DND-41 (cell line): ENCODE results near the gene B3GALNT2.
"Not testable (repeated sequence)": the region's sequence is repeated elsewhere in the genome, so short reads cannot be mapped to it uniquely, and the experiment has no call there.

Source experiments
- ATAC-seq: fragments of 200-7000 bp; cut with Tn5 transposase; 3 replicates; pipeline ENCODE4 v1.9.1; 2021; ENCODE audit warnings: low read depth; ENCODE audit not compliant: insufficient read depth
- DNase-seq: peaks from one replicate; pipeline ENCODE4 v3.0.0-alpha.2; 2020
- H2AFZ ChIP-seq: 2 replicates; pipeline ENCODE4 v1.6.0; 2012; ENCODE audit warnings: low read depth, low read length
- H3K27ac ChIP-seq: 2 replicates; pipeline ENCODE4 v1.5.1; 2012; ENCODE audit warnings: low read length, inconsistent platforms
- H3K27me3 ChIP-seq: fragments of 200-600 bp; sonication (generic); 2 replicates; pipeline ENCODE4 v1.6.0; 2012; ENCODE audit warnings: low read length, mild to moderate bottlenecking, inconsistent platforms; ENCODE audit not compliant: insufficient read depth, poor library complexity
- H3K36me3 ChIP-seq: 2 replicates; pipeline ENCODE4 v1.5.1; 2012; ENCODE audit warnings: low read length, inconsistent platforms; ENCODE audit not compliant: insufficient read depth
- H3K4me1 ChIP-seq: 2 replicates; pipeline ENCODE4 v1.5.1; 2012; ENCODE audit warnings: mild to moderate bottlenecking, low read length; ENCODE audit not compliant: insufficient read depth
- H3K4me2 ChIP-seq: 2 replicates; pipeline ENCODE4 v1.6.0; 2012; ENCODE audit warnings: mild to moderate bottlenecking, moderate library complexity, low read length, inconsistent platforms; ENCODE audit not compliant: insufficient read depth
- H3K4me3 ChIP-seq, 2 experiments: fragments of 200-600 bp in 1 of 2; shearing (Covaris generic) in 1 of 2; 2 replicates each; pipeline ENCODE4 v1.5.1; 2012 to 2016; ENCODE audit warnings: inconsistent platforms in 2 of 2, low read length in 2 of 2, mild to moderate bottlenecking in 2 of 2, low read depth in 1 of 2, moderate library complexity in 1 of 2
- H3K79me2 ChIP-seq: 2 replicates; pipeline ENCODE4 v1.6.0; 2012; ENCODE audit warnings: low read length, inconsistent platforms; ENCODE audit not compliant: insufficient read depth
- H3K9ac ChIP-seq: 2 replicates; pipeline ENCODE4 v1.6.0; 2012; ENCODE audit warnings: low read depth, mild to moderate bottlenecking, inconsistent platforms, low read length, moderate library complexity
- H3K9me3 ChIP-seq: 2 replicates; pipeline ENCODE4 v1.5.1; 2012; ENCODE audit warnings: low read length, moderate library complexity, mild to moderate bottlenecking, inconsistent platforms; ENCODE audit not compliant: insufficient read depth, severe bottlenecking
- H4K20me1 ChIP-seq: 2 replicates; pipeline ENCODE4 v1.6.0; 2012; ENCODE audit warnings: low read length; ENCODE audit not compliant: insufficient read depth
- EZH2 ChIP-seq: IDR thresholded peaks from 3 replicates; pipeline ENCODE4 v1.6.1; 2012; ENCODE audit warnings: borderline replicate concordance, low read depth, mild to moderate bottlenecking, moderate library complexity, low read length, inconsistent platforms; ENCODE audit not compliant: severe bottlenecking
- TF ChIP-seq, protein P1 (sequence below): IDR thresholded peaks from 2 replicates; pipeline ENCODE4 v1.5.1; 2012; ENCODE audit warnings: borderline replicate concordance, low read length, moderate library complexity, mild to moderate bottlenecking; ENCODE audit not compliant: poor library complexity, severe bottlenecking; ENCODE audit errors: extremely low read depth

The B3GALNT2 gene

DNA sequence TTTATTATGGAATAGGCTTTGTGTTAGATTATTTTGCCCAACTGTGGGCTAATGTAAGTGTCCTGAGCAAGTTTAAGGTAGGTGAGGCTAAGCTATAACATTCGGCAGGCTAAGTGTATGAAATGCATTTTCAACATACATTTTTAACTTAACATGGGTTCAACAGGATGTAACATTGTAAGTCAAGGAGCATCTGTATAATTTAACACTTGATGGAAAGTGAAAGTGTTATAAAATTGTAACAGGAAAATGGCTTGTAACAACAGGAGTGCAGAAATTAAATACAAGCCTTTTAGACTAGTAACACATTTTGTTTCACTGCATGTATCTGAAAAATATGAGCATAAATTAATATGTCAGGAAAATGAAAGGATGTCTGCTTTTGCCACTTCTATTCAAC, 42.3 kb downstream of the B3GALNT2 start:
- Histone ChIP-seq H3K27ac (peak overlapping the region; percentile 50), H3K4me3 (no peak overlapping the region), H3K4me1 (peaks cover 3% of the 10 kb centered on the region; the same call in 1 of the 2 replicates), H4K20me1 (no peaks in the 10 kb centered on the region), H3K4me2 (no peak overlapping the region), H3K9ac (no peak overlapping the region), H3K79me2 (no peaks in the 10 kb centered on the region), H3K9me3 (no peaks in the 10 kb centered on the region), H3K36me3 (peaks cover 18% of the 10 kb centered on the region; the same call in 1 of the 2 replicates), H2AFZ (no peak overlapping the region), H3K27me3 (no peaks in the 10 kb centered on the region)
- DNase-seq (no peak), ATAC-seq (peak; percentile 58; the same call in 1 of the 3 replicates)
- TF ChIP-seq, protein P1, sequence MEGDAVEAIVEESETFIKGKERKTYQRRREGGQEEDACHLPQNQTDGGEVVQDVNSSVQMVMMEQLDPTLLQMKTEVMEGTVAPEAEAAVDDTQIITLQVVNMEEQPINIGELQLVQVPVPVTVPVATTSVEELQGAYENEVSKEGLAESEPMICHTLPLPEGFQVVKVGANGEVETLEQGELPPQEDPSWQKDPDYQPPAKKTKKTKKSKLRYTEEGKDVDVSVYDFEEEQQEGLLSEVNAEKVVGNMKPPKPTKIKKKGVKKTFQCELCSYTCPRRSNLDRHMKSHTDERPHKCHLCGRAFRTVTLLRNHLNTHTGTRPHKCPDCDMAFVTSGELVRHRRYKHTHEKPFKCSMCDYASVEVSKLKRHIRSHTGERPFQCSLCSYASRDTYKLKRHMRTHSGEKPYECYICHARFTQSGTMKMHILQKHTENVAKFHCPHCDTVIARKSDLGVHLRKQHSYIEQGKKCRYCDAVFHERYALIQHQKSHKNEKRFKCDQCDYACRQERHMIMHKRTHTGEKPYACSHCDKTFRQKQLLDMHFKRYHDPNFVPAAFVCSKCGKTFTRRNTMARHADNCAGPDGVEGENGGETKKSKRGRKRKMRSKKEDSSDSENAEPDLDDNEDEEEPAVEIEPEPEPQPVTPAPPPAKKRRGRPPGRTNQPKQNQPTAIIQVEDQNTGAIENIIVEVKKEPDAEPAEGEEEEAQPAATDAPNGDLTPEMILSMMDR: no peak
- TF ChIP-seq EZH2: no peak

DNA sequence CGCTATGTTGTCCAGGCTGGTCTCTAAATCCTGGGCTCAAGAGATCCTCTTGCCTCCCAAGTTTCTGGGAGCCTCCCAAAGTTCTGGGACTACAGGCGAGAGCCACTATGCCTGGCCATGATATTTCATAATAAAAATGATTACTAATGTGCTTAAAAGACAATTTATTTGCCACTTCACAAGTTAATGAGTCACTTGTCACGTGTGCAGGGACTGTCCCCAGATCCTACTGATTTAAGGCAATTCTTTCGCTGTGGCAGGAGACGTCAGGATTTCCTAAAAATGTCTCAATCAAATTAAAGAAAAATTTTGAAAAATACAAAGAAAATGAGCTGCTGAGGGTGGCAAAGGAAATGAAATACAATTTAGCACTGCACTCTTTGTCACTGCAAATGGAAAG, 43.5 kb downstream of the B3GALNT2 start:
- H3K36me3 ChIP-seq: peaks cover 13% of the 10 kb centered on the region; the same call in 1 of the 2 replicates
- H4K20me1 ChIP-seq: no peaks in the 10 kb centered on the region
- H3K79me2 ChIP-seq: no peaks in the 10 kb centered on the region
- ATAC-seq: no peak
- H3K27ac ChIP-seq: no peak overlapping the region
- no peak overlapping the region for H3K4me2 ChIP-seq
- H3K9ac ChIP-seq: no peak overlapping the region
- no peaks in the 10 kb centered on the region for H3K9me3 ChIP-seq
- peaks cover 3% of the 10 kb centered on the region; the same call in 1 of the 2 replicates for H3K4me1 ChIP-seq
- H3K27me3 ChIP-seq: no peaks in the 10 kb centered on the region
- TF ChIP-seq, protein P1: no peak
- no peak for TF ChIP-seq EZH2
- H2AFZ ChIP-seq: no peak overlapping the region
- H3K4me3 ChIP-seq: no peak overlapping the region
- DNase-seq: no peak

DNA sequence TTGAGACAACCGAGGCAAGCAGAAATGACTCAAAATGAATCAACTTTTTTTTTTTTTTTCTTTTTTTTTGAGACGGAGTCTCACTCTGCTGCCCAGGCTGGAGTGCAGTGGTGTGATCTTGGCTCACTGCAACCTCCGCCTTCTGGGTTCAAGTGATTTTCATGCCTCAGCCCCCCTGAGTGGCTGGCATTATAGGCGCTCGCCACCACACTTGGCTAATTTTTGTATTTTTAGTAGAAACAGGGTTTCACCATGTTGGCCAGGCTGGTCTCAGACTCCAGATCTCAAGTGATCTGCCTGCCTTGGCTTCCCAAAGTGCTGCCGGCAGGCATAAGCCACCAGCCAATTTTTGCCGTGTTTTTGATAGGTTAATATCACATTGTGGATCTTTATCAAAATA, 46.4 kb downstream of the B3GALNT2 start:
- not testable (repeated sequence) for DNase-seq, H2AFZ ChIP-seq, H3K9me3 ChIP-seq, H3K79me2 ChIP-seq, H3K27ac ChIP-seq, H3K36me3 ChIP-seq, H3K4me2 ChIP-seq, ATAC-seq, H4K20me1 ChIP-seq, H3K4me3 ChIP-seq, H3K9ac ChIP-seq, H3K4me1 ChIP-seq, H3K27me3 ChIP-seq

DNA sequence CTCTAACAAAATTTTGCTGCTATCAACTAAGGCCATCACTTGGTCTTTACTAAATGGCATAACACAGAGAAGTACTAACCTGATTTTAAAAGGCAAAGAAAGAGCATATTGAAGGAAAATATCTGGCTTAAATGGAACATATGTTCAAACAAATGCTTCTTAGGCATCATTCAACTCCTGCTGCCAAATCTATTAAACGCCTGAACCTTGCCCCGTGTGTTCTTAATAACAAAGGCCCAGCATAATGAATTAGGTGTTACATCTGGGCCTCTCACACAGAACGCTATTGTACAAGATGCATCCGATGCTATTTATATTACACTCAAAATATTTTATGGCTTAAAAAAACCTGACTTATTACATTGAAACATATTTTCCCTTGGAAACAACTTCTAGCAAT, 48.4 kb downstream of the B3GALNT2 start:
- Histone ChIP-seq H3K4me2 (no peak overlapping the region), H3K9ac (no peak overlapping the region), H3K36me3 (peaks cover 23% of the 10 kb centered on the region), H2AFZ (no peak overlapping the region), H3K79me2 (no peaks in the 10 kb centered on the region), H3K27me3 (no peaks in the 10 kb centered on the region), H3K4me3 (no peak overlapping the region), H4K20me1 (no peaks in the 10 kb centered on the region), H3K4me1 (no peaks in the 10 kb centered on the region), H3K27ac (no peak overlapping the region), H3K9me3 (no peaks in the 10 kb centered on the region)
- TF ChIP-seq, protein P1: no peak
- no peak for TF ChIP-seq EZH2
- DNase-seq (no peak), ATAC-seq (no peak)
